Liver (tissue), 9 donors: Measurements from ENCODE around the gene MS4A5. TPM values are rescaled to one million over a fixed set of nuclear protein-coding genes. Genes with fewer than 3 reads are reported as not detected.

Source experiments
- DNase-seq: peaks from one replicate; pipeline ENCODE4 v3.0.0-alpha.2; 2017; ENCODE audit warnings: low spot score
- H3K27ac ChIP-seq, 2 donors: one replicate each; pipeline ENCODE4 v1.7.0; 2013; ENCODE audit warnings: inconsistent platforms in 2 of 2, low read length in 2 of 2, control low read depth in 1 of 2, low read depth in 1 of 2, mild to moderate bottlenecking in 1 of 2
- H3K27me3 ChIP-seq, 4 donors: one replicate each; pipeline versions ENCODE4 v1.6.1 to v1.7.0; 2013; ENCODE audit warnings: low read length in 3 of 4, inconsistent platforms in 1 of 4, mild to moderate bottlenecking in 1 of 4, moderate library complexity in 1 of 4; ENCODE audit not compliant: control insufficient read depth in 4 of 4, insufficient read depth in 4 of 4
- H3K36me3 ChIP-seq, 4 donors: one replicate each; pipeline versions ENCODE4 v1.6.1 to v1.7.0; 2013; ENCODE audit warnings: low read length in 3 of 4, mild to moderate bottlenecking in 3 of 4, low read depth in 1 of 4, moderate library complexity in 1 of 4; ENCODE audit not compliant: control insufficient read depth in 4 of 4, insufficient read depth in 3 of 4
- H3K4me1 ChIP-seq, 4 donors: one replicate each; pipeline versions ENCODE4 v1.6.1 to v1.7.0; 2013; ENCODE audit warnings: low read length in 3 of 4, mild to moderate bottlenecking in 3 of 4, moderate library complexity in 1 of 4; ENCODE audit not compliant: control insufficient read depth in 4 of 4, insufficient read depth in 4 of 4
- H3K4me3 ChIP-seq, 3 donors: one replicate each; pipeline versions ENCODE4 v1.6.1 to v1.7.0; 2013; ENCODE audit warnings: low read length in 3 of 3, control low read depth in 1 of 3, low read depth in 1 of 3, mild to moderate bottlenecking in 1 of 3
- H3K9ac ChIP-seq, 2 donors: one replicate each; pipeline ENCODE4 v1.7.0; 2013; ENCODE audit warnings: low read length in 2 of 2, mild to moderate bottlenecking in 2 of 2, moderate library complexity in 2 of 2, control low read depth in 1 of 2, low read depth in 1 of 2
- H3K9me3 ChIP-seq, 4 donors: one replicate each; pipeline versions ENCODE4 v1.6.1 to v1.7.0; 2013; ENCODE audit warnings: low read length in 3 of 4; ENCODE audit not compliant: control insufficient read depth in 4 of 4
- ATF3 ChIP-seq: IDR thresholded peaks from 2 replicates; pipeline ENCODE4 v1.6.1; 2016; ENCODE audit warnings: antibody characterized with exemption
- CTCF ChIP-seq: fragments of 150-350 bp; IDR thresholded peaks from 2 replicates; pipeline ENCODE4 v1.5.1; 2017; ENCODE audit warnings: improper control_type of control experiment, low read depth, low read length; ENCODE audit not compliant: missing input control
- EGR1 ChIP-seq, 2 donors: IDR thresholded peaks; 2 replicates each; pipeline ENCODE4 v1.6.1; 2016 to 2018; ENCODE audit warnings: antibody characterized with exemption in 2 of 2, low read depth in 2 of 2
- FOXA1 ChIP-seq: IDR thresholded peaks from 2 replicates; pipeline ENCODE4 v1.6.1; 2016; ENCODE audit warnings: antibody characterized with exemption
- FOXA2 ChIP-seq: IDR thresholded peaks from 2 replicates; pipeline ENCODE4 v1.6.1; 2016; ENCODE audit warnings: antibody characterized with exemption
- GABPA ChIP-seq, 2 donors: IDR thresholded peaks in 1 of 2; conservative IDR thresholded peaks in 1 of 2; 2 replicates each; pipeline ENCODE4 v1.6.1; 2016; ENCODE audit warnings: antibody characterized with exemption in 2 of 2, mild to moderate bottlenecking in 1 of 2, moderate library complexity in 1 of 2
- HNF4G ChIP-seq: IDR thresholded peaks from 2 replicates; pipeline ENCODE4 v1.6.1; 2016; ENCODE audit warnings: antibody characterized with exemption
- JUND ChIP-seq, 2 donors: IDR thresholded peaks; 2 replicates each; pipeline ENCODE4 v1.6.1; 2016; ENCODE audit warnings: antibody characterized with exemption in 2 of 2
- MAX ChIP-seq: IDR thresholded peaks from 2 replicates; pipeline ENCODE4 v1.6.1; 2016; ENCODE audit warnings: antibody characterized with exemption
- NR2F2 ChIP-seq: IDR thresholded peaks from 2 replicates; pipeline ENCODE4 v1.6.1; 2016; ENCODE audit warnings: antibody characterized with exemption
- RAD21 ChIP-seq, 2 donors: IDR thresholded peaks; 2 replicates each; pipeline ENCODE4 v1.6.1; 2016; ENCODE audit warnings: antibody characterized with exemption in 2 of 2, mild to moderate bottlenecking in 2 of 2
- REST ChIP-seq: IDR thresholded peaks from 2 replicates; pipeline ENCODE4 v1.6.1; 2016; ENCODE audit warnings: antibody characterized with exemption, mild to moderate bottlenecking
- RXRA ChIP-seq, 2 donors: IDR thresholded peaks; 2 replicates each; pipeline ENCODE4 v1.6.1; 2017 to 2018; ENCODE audit warnings: antibody characterized with exemption in 2 of 2, mild to moderate bottlenecking in 1 of 2
- SP1 ChIP-seq: IDR thresholded peaks from 2 replicates; pipeline ENCODE4 v1.6.1; 2018; ENCODE audit warnings: antibody characterized with exemption, mild to moderate bottlenecking
- TAF1 ChIP-seq: conservative IDR thresholded peaks from 2 replicates; pipeline ENCODE4 v1.6.1; 2016; ENCODE audit warnings: antibody characterized with exemption, mild to moderate bottlenecking
- YY1 ChIP-seq: IDR thresholded peaks from 2 replicates; pipeline ENCODE4 v1.6.1; 2016; ENCODE audit warnings: antibody characterized with exemption, mild to moderate bottlenecking
- ZBTB33 ChIP-seq: IDR thresholded peaks from 2 replicates; pipeline ENCODE4 v1.6.1; 2016; ENCODE audit warnings: antibody characterized with exemption
- WGBS: extraction: QIAGEN DNeasy Blood & Tissue Kit; methylation state at CpG from one replicate; pipeline ENCODE4 v1.1.7; 2013; 5-methylcytosine and 5-hydroxymethylcytosine counted together
- polyA plus RNA-seq, 2 donors: library from polyadenylated mRNA; stranded (reverse) in 1 of 2; unstranded in 1 of 2; fragments of 200-250 nt in 1 of 2; fragments of >200 nt in 1 of 2; fragmentation: Nextera tagmentation in 1 of 2; extraction: Ambion mirVana in 1 of 2; gene quantifications; one replicate each; pipeline versions ENCODE4 v1.2.1 to v1.2.3, GENCODE V29; 2013 to 2015
- total RNA-seq, 2 donors: library from RNA; depleted of rRNA; stranded (reverse); fragments of >200 nt; gene quantifications; one replicate each; pipeline ENCODE4 v1.2.3, GENCODE V29; 2014
- donor health status: healthy.
- donor health status: healthy.
- donor health status: healthy.
- donor health status: healthy.
- donor health status: healthy.

The MS4A5 gene
- total and polyA plus RNA-seq, 4 donors, result not detected

GRCh38 chr11:60394666-60395380, 34.5 kb upstream of the MS4A5 start:
- H3K27ac ChIP-seq, result no peak overlapping the region
- H3K36me3 ChIP-seq, result no peaks in the 10 kb centered on the region
- no peak overlapping the region for H3K9ac ChIP-seq
- H3K4me1 ChIP-seq, result no peaks in the 10 kb centered on the region
- H3K27me3 ChIP-seq, result peaks cover 0 to 5% (median 0%) of the 10 kb centered on the region in 4 donors
- 66% methylated on average over 7 of the region's 7 CpGs for whole genome bisulfite sequencing
- TF ChIP-seq FOXA1, result no peak
- no peak for TF ChIP-seq SP1
- no peak for TF ChIP-seq CTCF
- no peak for TF ChIP-seq YY1
- no peak for TF ChIP-seq TAF1
- TF ChIP-seq NR2F2, result no peak
- TF ChIP-seq JUND (IDR thresholded peaks at IDR 0.05), result no peak
- TF ChIP-seq MAX, result no peak
- TF ChIP-seq EGR1 (IDR thresholded peaks at IDR 0.05; ENCODE audit: low read depth in 2 of 2), result no peak
- no peak for TF ChIP-seq HNF4G
- TF ChIP-seq REST, result no peak
- TF ChIP-seq GABPA (IDR thresholded peaks at IDR 0.05 in 1 of 2, conservative IDR thresholded peaks at IDR 0.05 in 1 of 2), result no peak
- TF ChIP-seq RAD21 (IDR thresholded peaks at IDR 0.05), result no peak
- no peak for TF ChIP-seq ATF3
- no peak for TF ChIP-seq ZBTB33
- no peak for TF ChIP-seq RXRA (IDR thresholded peaks at IDR 0.05)
- TF ChIP-seq FOXA2, result no peak
- no peak for DNase-seq
- H3K4me3 ChIP-seq, result no peak overlapping the region
- no peaks in the 10 kb centered on the region for H3K9me3 ChIP-seq
